A549 treated with CORT108297 at 1 μM for 4 hours (cell line): ENCODE results near the gene MINDY1. TPM values are rescaled to one million over a fixed set of nuclear protein-coding genes. Genes with fewer than 3 reads are reported as not detected.

Source experiments
- total RNA-seq: library from RNA; stranded (reverse); fragments of 200-300 nt; extraction: Qiagen RNA extraction; gene quantifications from 5 replicates; pipeline ENCODE4 v1.2.3, GENCODE V29; 2022

The MINDY1 gene
- total RNA-seq: 2.9 to 3.6 TPM (median 3.3 TPM) in 5 replicates

GRCh38 chr1:151006327-151007052 is at the start of gene MINDY1:
MINDY1 (minus strand) TSS chr1:151006902; CDS start chr1:151002617, 4,285 bp downstream.

DNA sequence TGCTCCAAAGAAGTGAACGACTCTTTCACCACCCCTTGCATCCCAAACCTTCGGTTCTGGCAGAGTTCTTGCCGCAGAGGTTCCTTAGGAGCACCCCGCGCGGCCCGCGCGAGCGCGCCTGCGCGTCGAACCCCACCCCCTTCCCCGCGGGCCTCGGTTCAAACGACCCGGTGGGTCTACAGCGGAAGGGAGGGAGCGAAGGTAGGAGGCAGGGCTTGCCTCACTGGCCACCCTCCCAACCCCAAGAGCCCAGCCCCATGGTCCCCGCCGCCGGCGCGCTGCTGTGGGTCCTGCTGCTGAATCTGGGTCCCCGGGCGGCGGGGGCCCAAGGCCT is 40.9 kb upstream of the MINDY1 start, which contains the start of gene C1orf56:
Gene C1orf56, plus strand, starts transcription at position 161 of the 334 bp plus-strand sequence. Its CDS starts 97 bp downstream, at position 258.

DNA sequence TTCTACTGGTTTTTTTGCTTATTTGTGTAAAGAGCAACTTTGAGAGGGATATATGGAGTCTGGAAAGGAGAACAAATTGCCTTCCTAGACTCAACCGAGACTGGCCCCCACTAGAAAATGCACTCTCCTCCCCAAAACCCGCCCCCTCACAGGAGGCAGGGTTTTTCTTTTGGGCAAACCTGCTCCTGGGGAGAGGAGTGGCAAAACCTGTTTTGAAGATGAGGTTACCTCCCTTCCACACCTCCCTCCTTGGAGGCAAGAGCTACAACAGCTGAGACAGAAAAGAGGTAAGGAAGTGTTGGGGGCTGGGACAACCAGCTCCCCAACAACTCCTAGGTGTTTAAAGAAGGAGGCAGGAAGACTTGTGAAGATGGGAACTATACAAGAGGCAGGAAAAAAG is 29.7 kb upstream of the MINDY1 start, which contains the start of gene BNIPL:
Gene BNIPL, plus strand, starts transcription at position 231 of the 400 bp plus-strand sequence. Its CDS starts 140 bp downstream, at position 371.

GRCh38 chr1:151008244-151009205 is 1.8 kb upstream of the MINDY1 start, which contains the start of gene PRUNE1:
PRUNE1 (plus strand) TSS chr1:151008449; CDS start chr1:151008633, 184 bp downstream.

GRCh38 chr1:150981805-150982712 is 24.6 kb downstream of the MINDY1 start, which contains the start of gene ANXA9:
ANXA9 (plus strand) TSS chr1:150982292; CDS start chr1:150983106, 814 bp downstream.

DNA sequence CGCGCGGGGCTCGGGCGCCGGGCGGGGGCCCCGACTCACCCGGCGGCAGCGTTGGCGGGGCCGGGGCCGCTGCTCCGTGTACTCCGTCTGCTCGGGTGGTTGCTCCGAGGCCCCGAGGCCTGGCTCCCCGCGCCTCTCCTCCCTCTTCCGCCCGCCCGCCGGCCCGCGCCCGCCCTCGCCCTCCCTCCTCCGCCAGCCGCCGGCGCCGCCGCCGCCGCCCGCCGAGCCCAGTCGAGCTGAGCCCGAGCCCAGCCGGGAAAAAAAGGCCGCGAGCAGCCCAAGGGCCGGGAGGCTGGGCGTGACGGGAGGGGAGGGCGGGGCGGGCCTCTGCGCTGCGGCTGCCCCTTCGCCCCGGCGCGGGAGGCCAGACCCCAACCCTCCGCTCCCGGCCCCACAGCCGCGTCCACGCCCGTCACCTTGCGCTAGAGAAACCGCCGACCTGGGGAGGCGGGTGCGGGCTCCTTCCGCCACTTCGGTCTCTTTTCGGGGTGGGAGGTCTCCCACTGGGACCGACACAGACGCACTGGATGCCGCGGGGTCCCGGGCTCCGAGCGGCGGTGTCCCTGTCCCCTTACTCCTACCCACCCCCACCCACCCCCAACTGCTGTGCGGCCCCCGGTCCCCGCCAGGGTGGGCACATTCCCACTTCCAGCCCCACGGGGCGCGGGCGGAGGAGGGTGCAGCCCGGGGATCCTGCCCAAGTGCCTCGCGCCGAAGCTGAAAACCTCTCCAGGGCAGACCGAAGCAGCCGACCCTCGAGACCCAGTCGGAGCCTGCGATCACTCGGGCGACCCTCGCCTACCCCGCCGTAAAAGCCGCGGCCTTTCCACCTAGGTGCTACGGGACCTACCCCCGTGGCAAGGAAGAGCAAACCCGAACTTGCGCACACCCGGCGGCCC is 31.9 kb downstream of the MINDY1 start, which contains the start of gene CERS2:
Gene CERS2, minus strand, starts transcription at position 256 of the 899 bp plus-strand sequence. CDS start 5,745 bp downstream, outside the sequence.

Other genes starting within 250 kb of the MINDY1 start
- 14.8 to 18.4 TPM (median 17.4 TPM) in 5 replicates for gene CTSS, start 241.1 kb downstream of the MINDY1 start, total RNA-seq
- 1.1 to 2.5 TPM (median 1.4 TPM) in 5 replicates for gene CTSK, start 198.6 kb downstream of the MINDY1 start, total RNA-seq
- gene ARNT, start 130.3 kb downstream of the MINDY1 start, total RNA-seq: 8.8 to 13.5 TPM (median 12.6 TPM) in 5 replicates
- not detected in 5 replicates for gene CTXND2, start 119.8 kb downstream of the MINDY1 start, total RNA-seq
- 20.7 to 27.7 TPM (median 23.5 TPM) in 5 replicates for gene SETDB1, start 80.5 kb downstream of the MINDY1 start, total RNA-seq
- gene CERS2, start 32.1 kb downstream of the MINDY1 start, total RNA-seq: 249 to 260 TPM (median 254 TPM) in 5 replicates
- 0.63 to 1.1 TPM (median 0.85 TPM) in 5 replicates for gene ANXA9, start 24.6 kb downstream of the MINDY1 start, total RNA-seq
- gene PRUNE1, start 1.5 kb upstream of the MINDY1 start, total RNA-seq: 11.9 to 16.0 TPM (median 14.8 TPM) in 5 replicates
- gene BNIPL, start 29.7 kb upstream of the MINDY1 start, total RNA-seq: 0.07 to 0.12 TPM (median 0.07 TPM) in 5 replicates
- 5.8 to 8.9 TPM (median 7.1 TPM) in 5 replicates for gene C1orf56, start 40.8 kb upstream of the MINDY1 start, total RNA-seq
- gene CDC42SE1, start 52.7 kb upstream of the MINDY1 start, total RNA-seq: 71.6 to 85.1 TPM (median 74.0 TPM) in 5 replicates
- 14.5 to 18.8 TPM (median 17.8 TPM) in 5 replicates for gene MLLT11, start 53.5 kb upstream of the MINDY1 start, total RNA-seq
- 2.7 to 3.9 TPM (median 3.5 TPM) in 5 replicates for gene GABPB2, start 63.9 kb upstream of the MINDY1 start, total RNA-seq
- gene SEMA6C, start 139.7 kb upstream of the MINDY1 start, total RNA-seq: 1.3 to 2.5 TPM (median 1.9 TPM) in 5 replicates
- gene TNFAIP8L2, start 149.7 kb upstream of the MINDY1 start, total RNA-seq: not detected in 5 replicates
- 5.3 to 7.5 TPM (median 6.6 TPM) in 5 replicates for gene LYSMD1, start 159.0 kb upstream of the MINDY1 start, total RNA-seq
- 44.0 to 49.0 TPM (median 44.9 TPM) in 5 replicates for gene SCNM1, start 159.2 kb upstream of the MINDY1 start, total RNA-seq
- 0.30 to 0.46 TPM (median 0.35 TPM) in 4 of 5 replicates, not detected in the other for gene TMOD4, start 169.1 kb upstream of the MINDY1 start, total RNA-seq
- gene VPS72, start 183.3 kb upstream of the MINDY1 start, total RNA-seq: 39.9 to 66.6 TPM (median 45.1 TPM) in 5 replicates
- gene PIP5K1A, start 191.7 kb upstream of the MINDY1 start, total RNA-seq: 42.3 to 54.3 TPM (median 44.7 TPM) in 5 replicates
- gene PSMD4, start 247.8 kb upstream of the MINDY1 start, total RNA-seq: 172 to 208 TPM (median 186 TPM) in 5 replicates